ENCODE results near the gene TGM5. TPM values are rescaled to one million over a fixed set of nuclear protein-coding genes. Genes with fewer than 3 reads are reported as not detected.

Gene TGM5
- total RNA-seq, 1 experiment from 2014 or later = not detected

DNA sequence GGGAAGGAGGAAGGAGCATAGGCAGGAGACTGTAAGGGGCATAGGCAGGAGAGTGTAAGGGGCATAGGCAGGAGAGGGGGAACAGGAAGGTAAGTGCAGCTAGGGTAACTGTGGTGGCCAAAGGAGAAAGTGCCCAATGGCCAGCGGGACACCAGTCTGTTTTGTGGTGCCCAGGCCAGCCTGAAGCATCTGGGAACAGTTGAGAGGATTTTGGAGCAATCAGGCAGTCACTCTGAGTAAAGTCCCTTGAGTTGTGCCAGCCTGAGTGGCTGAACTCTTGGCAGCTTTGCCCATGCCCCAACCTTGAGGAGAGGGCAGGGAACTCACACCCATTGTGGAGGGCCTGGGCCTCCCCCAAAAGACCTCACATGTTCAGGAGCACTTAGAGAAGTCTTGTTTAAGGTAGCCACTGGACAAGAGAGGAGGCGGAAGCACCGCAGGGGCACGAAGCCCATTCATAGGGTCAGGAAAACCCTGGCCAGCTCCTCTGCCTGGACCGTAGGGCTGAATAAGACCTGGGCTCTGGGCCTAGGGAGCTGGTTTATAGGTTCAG is 3.5 kb upstream of the TGM5 start:
- peaks cover 3% of the 10 kb centered on the region; the same call in 1 of the 2 replicates for H3K9me3 Mint-ChIP-seq
- ChIA-PET CTCF (interaction anchor here (1.2 to 7.4 kb wide), 5 partner anchors 15 to 67 kb away, joined by 4 to 89 read pairs (median 21); no protein-coding TSS in a partner anchor), POLR2A (no interaction called here)
- H3K27me3 Mint-ChIP-seq (ENCODE audit: low read depth) = peaks cover 3% of the 10 kb centered on the region; the same call in 1 of the 2 replicates
- H3K4me3 Mint-ChIP-seq = no peak overlapping the region
- no peaks in the 10 kb centered on the region for H3K4me1 Mint-ChIP-seq
- H3K27ac Mint-ChIP-seq = no peak overlapping the region
- DNase-seq (ENCODE audit: low spot score) (no peak), ATAC-seq (no peak)
- no peaks in the 10 kb centered on the region for H3K36me3 Mint-ChIP-seq
- no peak for TF ChIP-seq OVOL2 (CRISPR knock-in tag; IDR thresholded peaks at IDR 0.05; ENCODE audit: borderline replicate concordance)
- no peak for TF ChIP-seq ZNF263 (CRISPR knock-in tag; IDR thresholded peaks at IDR 0.05; ENCODE audit: low read depth)
- TF ChIP-seq ZNF219 (CRISPR knock-in tag; IDR thresholded peaks at IDR 0.05; ENCODE audit: borderline replicate concordance) = no peak
- TF ChIP-seq AFF4 (CRISPR knock-in tag; IDR thresholded peaks at IDR 0.05; ENCODE audit: borderline replicate concordance) = no peak

- TF ChIP-seq, protein P1, sequence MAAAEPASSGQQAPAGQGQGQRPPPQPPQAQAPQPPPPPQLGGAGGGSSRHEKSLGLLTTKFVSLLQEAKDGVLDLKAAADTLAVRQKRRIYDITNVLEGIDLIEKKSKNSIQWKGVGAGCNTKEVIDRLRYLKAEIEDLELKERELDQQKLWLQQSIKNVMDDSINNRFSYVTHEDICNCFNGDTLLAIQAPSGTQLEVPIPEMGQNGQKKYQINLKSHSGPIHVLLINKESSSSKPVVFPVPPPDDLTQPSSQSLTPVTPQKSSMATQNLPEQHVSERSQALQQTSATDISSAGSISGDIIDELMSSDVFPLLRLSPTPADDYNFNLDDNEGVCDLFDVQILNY (CRISPR knock-in tag; IDR thresholded peaks at IDR 0.05) = no peak
- TF ChIP-seq CBFB (CRISPR knock-in tag; IDR thresholded peaks at IDR 0.05; ENCODE audit: low read depth) = no peak
- TF ChIP-seq MYBL2 (CRISPR knock-in tag; IDR thresholded peaks at IDR 0.05) = no peak
- no peak for TF ChIP-seq RELA (CRISPR knock-in tag; IDR thresholded peaks at IDR 0.05; ENCODE audit: borderline replicate concordance)
- no peak for TF ChIP-seq TCF7 (CRISPR knock-in tag; IDR thresholded peaks at IDR 0.05; ENCODE audit: low read depth)
- no peak for TF ChIP-seq ETV6 (CRISPR knock-in tag; IDR thresholded peaks at IDR 0.05)
- no peak for TF ChIP-seq NR1H2 (CRISPR knock-in tag; IDR thresholded peaks at IDR 0.05)
- no peak for TF ChIP-seq ZNF121 (CRISPR knock-in tag; IDR thresholded peaks at IDR 0.05)
- TF ChIP-seq FOXJ3 (CRISPR knock-in tag; IDR thresholded peaks at IDR 0.05; ENCODE audit: borderline replicate concordance) = no peak
- TF ChIP-seq AR (CRISPR knock-in tag; IDR thresholded peaks at IDR 0.05) = no peak
- peak; percentile 75 for DNase-seq (ENCODE audit: low spot score)
- no peaks in the 10 kb centered on the region for H3K36me3 Mint-ChIP-seq
Measured at GRCh38 chr15:43268111-43269105, 1.7 kb upstream of the TGM5 start.

More at GRCh38 chr15:43268111-43269105, 1.7 kb upstream of the TGM5 start:
- peaks cover 3% of the 10 kb centered on the region; the same call in 1 of the 2 replicates for H3K27me3 Mint-ChIP-seq (ENCODE audit: low read depth)
- POLR2A ChIA-PET = interaction anchor here (0.6 kb wide), 1 partner anchor 437 kb away, joined by 5 read pairs; no protein-coding TSS in a partner anchor
- H3K9me3 Mint-ChIP-seq = peaks cover 3% of the 10 kb centered on the region; the same call in 1 of the 2 replicates
- no peak overlapping the region for H3K27ac Mint-ChIP-seq
- peak; percentile 88 for ATAC-seq
- no peaks in the 10 kb centered on the region for H3K4me1 Mint-ChIP-seq
- H3K4me3 Mint-ChIP-seq = no peak overlapping the region
- CTCF ChIA-PET = interaction anchor here (0.6 to 7.4 kb wide), 14 partner anchors 9 to 629 kb away, joined by 3 to 89 read pairs (median 4); no protein-coding TSS in a partner anchor

Data from WTC11 (cell line).